GM12875 (cell line): ENCODE data around the gene CAPN12.

Experiments used
- H3K4me3 ChIP-seq: one replicate; pipeline ENCODE4 v1.5.1; 2011; ENCODE audit warnings: low read depth, low read length, control low read depth
- TF ChIP-seq, protein P1 (sequence below): IDR thresholded peaks from 2 replicates; pipeline ENCODE4 v1.5.1; 2011; ENCODE audit warnings: low read depth, mild to moderate bottlenecking, control low read depth, inconsistent platforms, low read length, moderate library complexity, borderline replicate concordance; ENCODE audit not compliant: insufficient read depth

The CAPN12 gene

DNA sequence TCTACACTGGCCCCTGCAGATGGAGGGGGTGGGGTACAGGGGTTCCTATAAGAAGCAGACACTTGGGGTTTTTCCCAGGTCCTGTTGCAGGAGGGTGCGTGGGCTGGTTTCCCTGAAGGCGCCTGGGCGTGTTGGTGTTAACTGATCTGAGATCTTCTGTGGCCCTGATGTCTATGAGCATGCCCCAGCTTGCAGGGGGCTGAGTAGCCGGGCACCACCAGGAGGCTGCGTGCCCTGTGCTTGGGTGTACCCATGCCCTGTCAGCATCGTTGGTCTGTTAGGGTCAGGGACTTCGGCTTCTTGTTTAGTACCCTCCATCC is 45.3 kb downstream of the CAPN12 start:
- no peak overlapping the region for H3K4me3 ChIP-seq
- TF ChIP-seq, protein P1, sequence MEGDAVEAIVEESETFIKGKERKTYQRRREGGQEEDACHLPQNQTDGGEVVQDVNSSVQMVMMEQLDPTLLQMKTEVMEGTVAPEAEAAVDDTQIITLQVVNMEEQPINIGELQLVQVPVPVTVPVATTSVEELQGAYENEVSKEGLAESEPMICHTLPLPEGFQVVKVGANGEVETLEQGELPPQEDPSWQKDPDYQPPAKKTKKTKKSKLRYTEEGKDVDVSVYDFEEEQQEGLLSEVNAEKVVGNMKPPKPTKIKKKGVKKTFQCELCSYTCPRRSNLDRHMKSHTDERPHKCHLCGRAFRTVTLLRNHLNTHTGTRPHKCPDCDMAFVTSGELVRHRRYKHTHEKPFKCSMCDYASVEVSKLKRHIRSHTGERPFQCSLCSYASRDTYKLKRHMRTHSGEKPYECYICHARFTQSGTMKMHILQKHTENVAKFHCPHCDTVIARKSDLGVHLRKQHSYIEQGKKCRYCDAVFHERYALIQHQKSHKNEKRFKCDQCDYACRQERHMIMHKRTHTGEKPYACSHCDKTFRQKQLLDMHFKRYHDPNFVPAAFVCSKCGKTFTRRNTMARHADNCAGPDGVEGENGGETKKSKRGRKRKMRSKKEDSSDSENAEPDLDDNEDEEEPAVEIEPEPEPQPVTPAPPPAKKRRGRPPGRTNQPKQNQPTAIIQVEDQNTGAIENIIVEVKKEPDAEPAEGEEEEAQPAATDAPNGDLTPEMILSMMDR: no peak

DNA sequence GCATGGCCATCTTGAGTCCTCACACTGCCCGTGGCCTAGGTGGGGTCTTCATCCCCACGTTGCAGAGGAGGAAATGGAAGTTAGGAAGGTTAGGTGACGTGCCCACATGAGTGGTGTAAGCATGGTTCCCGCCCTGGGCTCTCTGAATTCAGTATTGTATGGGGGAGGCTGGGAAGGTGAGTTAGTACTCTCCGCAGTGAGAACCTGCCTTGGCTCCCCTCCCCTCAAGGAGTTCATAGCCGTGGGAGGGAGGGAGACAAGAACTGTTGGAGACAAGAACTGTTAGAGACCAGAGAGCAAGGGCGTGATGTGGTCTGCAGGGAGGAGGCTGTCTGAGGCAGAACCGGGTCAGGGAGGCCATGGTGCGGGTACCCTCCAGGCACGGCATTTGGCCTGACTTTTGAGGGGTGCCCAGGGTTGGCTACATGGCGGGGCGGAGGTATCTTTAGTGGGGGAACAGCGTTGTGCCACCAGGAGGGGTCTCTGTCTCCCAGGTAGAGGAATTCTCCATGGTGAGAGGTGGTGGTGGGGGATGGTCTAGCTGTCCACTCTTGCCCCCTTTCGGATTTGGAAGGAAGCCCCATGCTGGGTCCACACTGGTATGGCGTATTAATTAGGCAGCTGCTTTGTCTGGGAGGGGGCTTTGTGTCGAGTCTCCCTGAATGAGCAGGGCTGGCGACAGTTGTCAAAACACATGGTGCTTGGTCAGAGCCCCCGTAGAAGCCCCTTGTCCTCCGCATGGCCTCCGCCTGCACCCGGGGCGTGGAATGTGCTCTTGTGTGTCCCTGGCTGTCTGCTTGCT is 45.8 kb downstream of the CAPN12 start:
- H3K4me3 ChIP-seq: no peak overlapping the region
- TF ChIP-seq, protein P1: no peak

DNA sequence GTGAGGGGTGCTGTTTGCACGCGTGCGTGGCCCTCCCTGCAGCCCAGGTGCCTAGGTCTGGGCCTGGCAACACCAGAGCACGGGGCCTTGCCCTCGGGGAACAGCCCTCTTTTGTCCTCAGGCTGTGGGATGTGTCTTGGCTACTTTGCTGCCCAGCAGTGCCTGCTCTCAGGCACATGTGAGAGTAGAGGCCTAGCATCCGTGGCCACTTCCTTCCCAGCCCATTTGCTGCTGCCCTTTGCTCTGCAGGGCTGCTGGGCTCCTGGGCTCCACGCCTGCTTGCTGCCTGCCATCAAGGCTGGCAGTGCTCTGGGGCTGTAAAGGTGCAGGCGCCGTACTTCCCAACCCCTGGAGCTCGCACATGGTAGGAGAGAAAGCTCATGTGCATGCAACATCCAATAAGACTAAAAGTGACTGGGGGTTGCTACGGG is 46.6 kb downstream of the CAPN12 start:
- H3K4me3 ChIP-seq: no peak overlapping the region
- TF ChIP-seq, protein P1: no peak

DNA sequence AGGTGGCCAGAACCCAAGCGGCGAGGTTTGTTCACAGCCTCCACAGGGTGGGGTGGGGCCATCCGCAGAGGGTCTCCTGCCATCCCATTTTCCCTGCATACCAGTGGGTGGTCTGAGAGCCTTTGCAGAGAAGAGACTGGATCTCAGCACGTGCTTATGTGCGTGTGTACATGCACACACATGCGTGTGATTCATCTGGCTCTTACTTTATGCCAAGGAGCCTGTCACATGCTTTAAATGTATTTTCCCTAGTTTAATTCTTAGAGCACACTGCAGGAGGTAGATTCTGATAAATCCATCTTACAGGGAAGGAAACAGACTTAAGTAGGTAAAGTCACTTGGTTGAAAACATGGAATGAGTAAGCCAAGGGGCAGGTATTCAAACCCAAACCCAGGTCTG is 47.1 kb downstream of the CAPN12 start:
- TF ChIP-seq, protein P1: no peak
- H3K4me3 ChIP-seq: no peak overlapping the region

DNA sequence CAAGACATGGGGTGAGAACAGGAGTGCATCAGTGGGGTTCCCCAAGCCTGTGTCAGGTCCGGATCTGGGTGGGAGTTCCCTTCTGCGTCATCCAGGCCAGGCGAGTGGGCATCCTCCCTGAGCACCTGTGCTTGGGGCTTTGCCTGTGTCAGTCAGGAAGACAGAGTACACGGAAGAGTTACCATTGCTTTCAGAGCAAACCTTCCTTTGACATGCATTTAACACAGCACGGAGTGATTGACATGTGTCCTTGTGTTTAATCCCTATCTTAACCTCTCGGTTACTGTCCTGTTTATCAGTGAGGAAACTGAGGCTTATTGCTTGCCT is 47.6 kb downstream of the CAPN12 start:
- TF ChIP-seq, protein P1: no peak

DNA sequence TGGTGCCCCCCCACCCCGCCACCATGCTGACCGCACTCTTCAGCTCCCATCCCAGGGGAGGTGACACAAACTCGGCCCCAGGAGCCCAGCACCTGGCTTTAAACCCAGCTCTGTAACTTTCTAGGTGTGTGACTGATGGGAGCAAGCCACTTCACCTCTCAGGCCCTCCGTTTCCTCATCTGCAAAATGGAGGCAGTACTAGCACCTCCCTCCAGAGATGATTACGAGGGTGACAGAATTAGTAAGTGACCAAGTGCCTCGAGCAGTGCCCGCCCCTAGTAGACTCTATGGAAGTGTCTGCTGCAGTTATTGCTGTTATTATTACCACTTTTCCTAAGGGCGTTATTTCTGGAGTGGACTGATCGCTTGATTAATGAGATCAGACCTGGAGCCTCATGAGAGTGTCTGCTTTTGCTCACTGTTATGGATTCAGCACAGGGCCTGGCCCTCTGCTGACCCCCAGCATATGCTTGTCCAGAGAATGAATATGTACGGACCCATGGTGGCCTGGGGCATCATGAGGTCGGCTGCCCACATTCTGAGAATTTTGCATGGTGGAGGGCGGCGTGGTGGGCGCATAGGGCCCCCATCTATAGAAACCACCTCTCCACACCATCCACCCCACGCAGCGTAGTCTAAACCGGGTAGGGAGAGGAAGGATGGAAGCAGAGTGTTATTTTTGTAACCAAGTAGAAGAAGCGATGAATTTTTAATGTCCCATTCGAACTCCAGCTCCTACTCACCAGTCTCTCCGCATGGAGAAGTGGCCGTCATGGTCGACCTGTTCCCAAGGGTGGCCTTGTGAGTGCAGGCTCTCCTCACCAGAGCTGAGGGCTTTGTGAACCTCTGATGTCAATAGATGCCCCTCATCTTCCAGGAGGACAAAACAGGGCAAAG is 48.2 kb downstream of the CAPN12 start:
- H3K4me3 ChIP-seq: no peak overlapping the region
- TF ChIP-seq, protein P1: no peak

More for the DNA sequence above, 47.6 kb downstream of the CAPN12 start:
- H3K4me3 ChIP-seq: no peak overlapping the region
